Endothelial cell of coronary artery (primary cell): ENCODE measurements around the gene ANHX. TPM values are rescaled to one million over a fixed set of nuclear protein-coding genes. Genes with fewer than 3 reads are reported as not detected.

Source experiments
- total RNA-seq: library from RNA; depleted of rRNA; stranded (reverse); fragments of >200 nt; gene quantifications from 2 replicates; pipeline ENCODE4 v1.2.3, GENCODE V29; 2014

The ANHX gene
- not detected in 2 replicates for total RNA-seq

DNA sequence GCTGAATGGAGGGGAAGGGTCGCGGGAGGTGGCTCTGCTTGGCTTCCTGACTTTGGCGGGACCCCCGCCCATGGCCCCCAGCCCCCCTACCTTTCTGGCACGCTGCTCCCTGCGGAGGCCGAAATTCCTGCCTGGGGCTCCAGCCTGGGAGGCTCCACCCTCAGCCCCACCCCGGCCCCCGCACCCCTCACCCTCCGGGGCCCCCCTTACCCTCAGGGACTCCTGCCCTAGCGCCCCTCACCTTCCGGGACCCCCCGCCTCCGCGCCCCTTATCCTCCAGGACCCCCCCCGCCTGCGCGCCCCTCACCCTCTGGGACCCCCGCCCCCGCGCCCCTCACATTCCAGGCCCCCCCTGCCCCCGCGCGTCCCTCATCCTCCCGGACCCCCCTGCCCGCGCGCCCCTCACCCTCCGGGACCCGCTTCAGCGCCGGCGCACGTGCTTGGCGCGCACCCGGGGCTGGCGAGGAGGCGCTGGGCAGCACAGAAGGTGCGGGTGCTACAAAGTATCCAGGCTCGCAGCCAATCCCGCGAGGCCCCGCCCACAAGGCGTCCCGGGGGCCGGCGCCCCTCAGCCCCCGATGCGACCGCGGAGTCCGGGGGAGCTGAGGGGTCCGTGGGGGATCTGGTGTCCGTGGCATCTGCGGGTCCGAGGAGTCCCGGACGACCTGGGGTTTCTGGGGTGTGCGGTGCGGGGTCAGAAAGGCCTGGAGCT lies at the start of gene ANHX:
TSS of gene ANHX (minus strand) at position 477 of the 712 bp plus-strand sequence. CDS start 1,521 bp downstream, outside the sequence.

DNA sequence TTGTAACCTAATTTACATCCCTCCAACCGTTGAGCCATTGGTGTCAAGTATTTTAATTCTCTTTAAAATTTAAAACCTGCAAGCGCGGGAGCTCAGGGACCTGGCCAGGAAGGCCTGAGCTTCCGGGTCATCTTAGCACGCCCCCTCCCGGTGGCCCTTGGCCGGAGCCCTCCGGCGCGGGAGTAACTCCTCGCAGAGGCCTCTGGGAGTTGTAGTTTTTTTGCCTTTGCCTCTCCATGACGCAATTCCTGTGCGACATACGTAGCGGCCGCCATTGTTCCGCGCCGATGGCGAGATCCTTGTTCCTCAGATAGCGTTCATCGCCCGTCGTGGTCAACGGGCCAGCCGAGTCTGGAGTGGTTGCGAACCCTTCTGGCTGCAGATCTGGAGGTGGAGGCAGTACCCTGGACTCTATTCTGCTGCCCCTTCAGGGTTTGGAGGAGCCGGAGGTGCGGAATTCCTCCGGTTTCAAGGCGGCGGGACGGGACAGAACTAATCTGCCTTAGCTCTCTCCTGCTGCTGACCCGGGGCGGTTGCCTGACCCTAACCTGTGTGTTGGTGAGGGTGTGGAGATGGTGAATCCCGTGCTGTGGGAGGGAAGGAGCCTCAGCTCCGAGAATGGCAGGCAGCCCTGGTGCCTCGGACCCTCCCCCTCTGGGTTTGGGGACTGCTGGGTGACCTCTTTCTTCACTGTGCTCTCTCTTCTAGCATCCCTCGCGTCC lies 54.3 kb downstream of the ANHX start, which contains the start of gene ZNF268:
TSS of gene ZNF268 (plus strand) at position 258 of the 722 bp plus-strand sequence. CDS start 503 bp downstream, outside the sequence.

Other genes with a start within 250 kb of the ANHX start
- 10.0 and 12.1 TPM in 2 replicates for gene ZNF26, start 249.5 kb downstream of the ANHX start, total RNA-seq
- 22.8 and 26.4 TPM in 2 replicates for gene ZNF84, start 198.4 kb downstream of the ANHX start, total RNA-seq
- gene ZNF140, start 155.0 kb downstream of the ANHX start, total RNA-seq: 27.8 and 29.5 TPM in 2 replicates
- gene ZNF891, start 105.6 kb downstream of the ANHX start, total RNA-seq: 0.54 and 1.0 TPM in 2 replicates
- 5.0 and 5.6 TPM in 2 replicates for gene ZNF10, start 105.2 kb downstream of the ANHX start, total RNA-seq
- 24.8 and 28.7 TPM in 2 replicates for gene ZNF268, start 54.4 kb downstream of the ANHX start, total RNA-seq